ENCODE data around the gene TNN.

DNA sequence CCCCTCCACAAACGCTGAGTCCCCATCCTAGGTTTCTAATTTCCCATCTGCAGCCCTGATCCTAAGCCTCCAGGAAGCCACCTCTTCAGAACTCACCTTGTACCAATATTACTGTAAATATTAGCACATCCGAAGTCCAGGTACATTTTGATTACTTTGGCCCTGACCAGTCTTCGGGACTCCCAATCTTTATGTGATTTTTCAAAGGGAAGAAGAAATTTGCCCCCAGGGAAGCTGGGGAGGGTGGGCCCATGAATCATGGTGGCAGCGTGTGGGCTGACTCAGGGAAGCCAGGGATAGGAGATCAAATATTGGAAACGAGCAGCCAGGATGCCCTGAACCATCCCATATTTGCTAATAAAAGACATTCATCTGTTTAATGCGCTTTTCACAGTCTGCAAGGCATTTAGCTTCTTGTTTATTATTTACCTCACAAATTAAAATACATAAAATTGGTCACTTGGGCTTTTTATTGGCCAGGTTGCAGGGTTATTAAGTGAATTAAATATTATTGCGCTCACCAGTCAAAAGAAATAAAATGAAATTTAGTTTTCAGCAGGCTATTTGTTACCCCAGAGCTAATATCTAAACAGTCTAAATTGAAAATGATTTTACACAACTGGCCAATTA is 78.4 kb downstream of the TNN start:
- TF ChIP-seq EZH2 (IDR thresholded peaks at IDR 0.05; ENCODE audit: low read length, missing control alignments), result no peak
- TF ChIP-seq, protein P1, sequence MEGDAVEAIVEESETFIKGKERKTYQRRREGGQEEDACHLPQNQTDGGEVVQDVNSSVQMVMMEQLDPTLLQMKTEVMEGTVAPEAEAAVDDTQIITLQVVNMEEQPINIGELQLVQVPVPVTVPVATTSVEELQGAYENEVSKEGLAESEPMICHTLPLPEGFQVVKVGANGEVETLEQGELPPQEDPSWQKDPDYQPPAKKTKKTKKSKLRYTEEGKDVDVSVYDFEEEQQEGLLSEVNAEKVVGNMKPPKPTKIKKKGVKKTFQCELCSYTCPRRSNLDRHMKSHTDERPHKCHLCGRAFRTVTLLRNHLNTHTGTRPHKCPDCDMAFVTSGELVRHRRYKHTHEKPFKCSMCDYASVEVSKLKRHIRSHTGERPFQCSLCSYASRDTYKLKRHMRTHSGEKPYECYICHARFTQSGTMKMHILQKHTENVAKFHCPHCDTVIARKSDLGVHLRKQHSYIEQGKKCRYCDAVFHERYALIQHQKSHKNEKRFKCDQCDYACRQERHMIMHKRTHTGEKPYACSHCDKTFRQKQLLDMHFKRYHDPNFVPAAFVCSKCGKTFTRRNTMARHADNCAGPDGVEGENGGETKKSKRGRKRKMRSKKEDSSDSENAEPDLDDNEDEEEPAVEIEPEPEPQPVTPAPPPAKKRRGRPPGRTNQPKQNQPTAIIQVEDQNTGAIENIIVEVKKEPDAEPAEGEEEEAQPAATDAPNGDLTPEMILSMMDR (conservative IDR thresholded peaks at IDR 0.05 in 1 of 2, IDR thresholded peaks at IDR 0.05 in 1 of 2; ENCODE audit: low read depth in 1 of 2, low read length in 2 of 2), result no peak
